Spinal cord (tissue), 10 donors: Measurements from ENCODE around the gene SNCAIP. TPM values are rescaled to one million over a fixed set of nuclear protein-coding genes. Genes with fewer than 3 reads are reported as not detected.

Experiments
- DNase-seq, 6 donors: peaks; one replicate each; pipeline versions ENCODE4 v3.0.0 to v3.0.0-alpha.2; 2013 to 2015; ENCODE audit warnings: low spot score in 6 of 6, low read depth in 4 of 6
- H3K27ac ChIP-seq: one replicate; pipeline ENCODE4 v1.5.1; 2013; ENCODE audit warnings: low read depth, low read length, control low read depth
- H3K27me3 ChIP-seq: one replicate; pipeline ENCODE4 v1.6.1; 2013; ENCODE audit warnings: low read length; ENCODE audit not compliant: control insufficient read depth, insufficient read depth
- H3K36me3 ChIP-seq: one replicate; pipeline ENCODE4 v1.6.1; 2013; ENCODE audit warnings: low read length; ENCODE audit not compliant: control insufficient read depth, insufficient read depth
- H3K4me1 ChIP-seq: one replicate; pipeline ENCODE4 v1.6.1; 2013; ENCODE audit warnings: low read length; ENCODE audit not compliant: control insufficient read depth, insufficient read depth
- H3K4me3 ChIP-seq: one replicate; pipeline ENCODE4 v1.5.1; 2013; ENCODE audit warnings: low read depth, low read length, control low read depth
- H3K9me3 ChIP-seq: one replicate; pipeline ENCODE4 v1.6.1; 2013; ENCODE audit warnings: low read length; ENCODE audit not compliant: control insufficient read depth, insufficient read depth
- WGBS: methylation state at CpG from one replicate; pipeline ENCODE4 v1.1.5; 2013; ENCODE audit warnings: missing lambda C conversion rate; ENCODE audit not compliant: insufficient coverage; 5-methylcytosine and 5-hydroxymethylcytosine counted together
- polyA plus RNA-seq, 2 donors: library from polyadenylated mRNA; unstranded; fragments of 120-200 nt; gene quantifications; one replicate each; pipeline ENCODE4 v1.2.1, GENCODE V29; 2013; ENCODE audit not compliant: insufficient read length in 2 of 2
- total RNA-seq, 2 donors: library from RNA; depleted of rRNA in 1 of 2; stranded (reverse); fragments of 120-200 nt in 1 of 2; fragments of >200 nt in 1 of 2; gene quantifications; one replicate each; pipeline versions ENCODE4 v1.2.3 to v1.2.4, GENCODE V29; 2013 to 2014
- donor health status: healthy.

The SNCAIP gene
- total and polyA plus RNA-seq, 4 donors: 33.4 to 69.2 (median 39.2) TPM

- WGBS: no CpG with 5 or more reads among the region's 1 CpG
- peak in 2 of 6 donors; percentile 73 to 83 for DNase-seq
Measured at GRCh38 chr5:122400938-122401337, 88.9 kb downstream of the SNCAIP start.

GRCh38 chr5:122401976-122402725 lies 90.1 kb downstream of the SNCAIP start:
- no peaks in the 10 kb centered on the region for H3K9me3 ChIP-seq
- H3K4me3 ChIP-seq: no peak overlapping the region
- H3K36me3 ChIP-seq: no peaks in the 10 kb centered on the region
- H3K27me3 ChIP-seq: no peaks in the 10 kb centered on the region
- DNase-seq: peak in 2 of 6 donors; percentile 50 to 56
- H3K4me1 ChIP-seq: peaks cover 2% of the 10 kb centered on the region
- H3K27ac ChIP-seq: no peak overlapping the region
- no CpG with 5 or more reads among the region's 4 CpGs for WGBS

More at GRCh38 chr5:122400938-122401337, 88.9 kb downstream of the SNCAIP start:
- Histone ChIP-seq H3K36me3 (no peaks in the 10 kb centered on the region), H3K27me3 (no peaks in the 10 kb centered on the region), H3K4me3 (no peak overlapping the region), H3K27ac (no peak overlapping the region), H3K9me3 (no peaks in the 10 kb centered on the region), H3K4me1 (peaks cover 2% of the 10 kb centered on the region)

GRCh38 chr5:122402955-122403685 lies 91.1 kb downstream of the SNCAIP start:
- no peaks in the 10 kb centered on the region for H3K9me3 ChIP-seq
- no peaks in the 10 kb centered on the region for H3K27me3 ChIP-seq
- peaks cover 2% of the 10 kb centered on the region for H3K4me1 ChIP-seq
- H3K4me3 ChIP-seq: no peak overlapping the region
- no peak for DNase-seq
- no peaks in the 10 kb centered on the region for H3K36me3 ChIP-seq
- no peak overlapping the region for H3K27ac ChIP-seq
- 75% methylated on average over 3 of the region's 6 CpGs for WGBS

- DNase-seq: peak in 2 of 6 donors; percentile 60 to 95
- no peaks in the 10 kb centered on the region for H3K9me3 ChIP-seq
- H3K4me1 ChIP-seq: peaks cover 2% of the 10 kb centered on the region
- H3K36me3 ChIP-seq: no peaks in the 10 kb centered on the region
- H3K27ac ChIP-seq: no peak overlapping the region
- no peaks in the 10 kb centered on the region for H3K27me3 ChIP-seq
- 67% methylated on average over 4 of the region's 5 CpGs for WGBS
- no peak overlapping the region for H3K4me3 ChIP-seq
Measured at GRCh38 chr5:122404018-122404417, 92.0 kb downstream of the SNCAIP start.

GRCh38 chr5:122404653-122405362 lies 92.8 kb downstream of the SNCAIP start:
- no peak overlapping the region for H3K27ac ChIP-seq
- H3K4me1 ChIP-seq: peaks cover 2% of the 10 kb centered on the region
- no peaks in the 10 kb centered on the region for H3K9me3 ChIP-seq
- no peak for DNase-seq
- no peaks in the 10 kb centered on the region for H3K27me3 ChIP-seq
- no peaks in the 10 kb centered on the region for H3K36me3 ChIP-seq
- no peak overlapping the region for H3K4me3 ChIP-seq
- no CpG with 5 or more reads among the region's 1 CpG for WGBS

GRCh38 chr5:122405751-122406150 lies 93.7 kb downstream of the SNCAIP start:
- Histone ChIP-seq H3K4me3 (no peak overlapping the region), H3K27ac (no peak overlapping the region), H3K36me3 (no peaks in the 10 kb centered on the region), H3K9me3 (no peaks in the 10 kb centered on the region), H3K27me3 (no peaks in the 10 kb centered on the region), H3K4me1 (no peaks in the 10 kb centered on the region)
- DNase-seq: no peak
- 100% methylated on average over 1 of the region's 3 CpGs for WGBS

GRCh38 chr5:122406181-122406580 lies 94.1 kb downstream of the SNCAIP start:
- H3K4me1 ChIP-seq: no peaks in the 10 kb centered on the region
- no peaks in the 10 kb centered on the region for H3K27me3 ChIP-seq
- no peaks in the 10 kb centered on the region for H3K36me3 ChIP-seq
- no peaks in the 10 kb centered on the region for H3K9me3 ChIP-seq
- no peak overlapping the region for H3K27ac ChIP-seq
- 100% methylated on average over 2 of the region's 5 CpGs for WGBS
- DNase-seq: no peak
- no peak overlapping the region for H3K4me3 ChIP-seq

- Histone ChIP-seq H3K4me1 (no peaks in the 10 kb centered on the region), H3K36me3 (no peaks in the 10 kb centered on the region), H3K4me3 (no peak overlapping the region), H3K27me3 (no peaks in the 10 kb centered on the region), H3K27ac (no peak overlapping the region), H3K9me3 (no peaks in the 10 kb centered on the region)
- DNase-seq: no peak
- WGBS: no CpG with 5 or more reads among the region's 1 CpG
Measured at GRCh38 chr5:122408592-122409224, 96.7 kb downstream of the SNCAIP start.

GRCh38 chr5:122412966-122413365 lies 100.9 kb downstream of the SNCAIP start:
- no peaks in the 10 kb centered on the region for H3K27me3 ChIP-seq
- no peaks in the 10 kb centered on the region for H3K9me3 ChIP-seq
- no peak for DNase-seq
- H3K4me1 ChIP-seq: peaks cover 5% of the 10 kb centered on the region
- no peaks in the 10 kb centered on the region for H3K36me3 ChIP-seq
- H3K27ac ChIP-seq: no peak overlapping the region
- H3K4me3 ChIP-seq: no peak overlapping the region
